T-helper 1 cell (primary cell): ENCODE data around the gene ARFIP1.

Experiments used
- DNase-seq, 5 donors: peaks; one replicate each; pipeline ENCODE4 v3.0.0-alpha.2; 2012 to 2020

The ARFIP1 gene

DNA sequence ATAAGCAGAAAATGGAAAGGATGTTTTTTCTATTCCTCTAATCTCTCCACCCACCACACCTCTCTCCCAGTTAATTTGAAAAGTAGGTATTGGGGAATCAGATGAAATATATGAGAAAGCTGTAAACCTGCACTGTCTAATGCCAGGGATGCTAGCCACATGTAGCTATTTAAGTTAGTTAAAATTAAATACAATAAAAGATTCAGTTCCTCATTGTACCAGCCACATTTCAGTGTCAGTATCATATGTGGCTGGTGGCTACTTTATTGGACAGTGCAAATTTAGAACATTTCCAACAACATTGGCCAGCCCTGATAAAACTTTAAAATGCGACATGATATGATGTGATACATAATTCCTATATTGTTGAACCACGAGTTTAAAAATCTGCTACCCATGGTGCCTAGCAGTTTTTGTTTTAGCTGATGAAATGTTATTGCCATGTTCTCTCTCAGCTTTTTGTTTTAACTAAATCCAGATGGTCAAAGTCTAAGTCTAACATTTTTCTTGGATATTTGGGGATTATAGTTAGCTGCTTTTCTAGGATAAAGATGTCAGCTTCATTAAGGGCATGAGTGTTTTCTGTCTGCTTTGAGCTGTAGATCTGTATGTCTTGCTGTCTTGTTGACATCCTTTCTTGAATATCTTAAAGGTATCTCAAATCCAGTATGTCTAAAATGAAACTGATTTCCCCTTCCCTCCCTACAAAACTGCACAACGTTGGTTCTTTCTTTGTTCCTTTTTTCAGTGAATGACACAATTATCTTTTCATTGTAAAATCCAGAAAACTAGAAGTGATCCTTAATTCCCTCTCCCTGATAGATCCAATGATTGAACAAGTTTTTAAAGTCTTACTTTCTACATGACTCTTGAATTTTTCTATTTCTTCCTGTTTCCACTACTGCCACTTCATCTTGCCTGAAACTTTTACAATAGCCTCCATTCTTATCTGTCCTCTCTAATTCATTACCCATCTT, 6.2 kb downstream of the ARFIP1 start:
- DNase-seq, result no peak

DNA sequence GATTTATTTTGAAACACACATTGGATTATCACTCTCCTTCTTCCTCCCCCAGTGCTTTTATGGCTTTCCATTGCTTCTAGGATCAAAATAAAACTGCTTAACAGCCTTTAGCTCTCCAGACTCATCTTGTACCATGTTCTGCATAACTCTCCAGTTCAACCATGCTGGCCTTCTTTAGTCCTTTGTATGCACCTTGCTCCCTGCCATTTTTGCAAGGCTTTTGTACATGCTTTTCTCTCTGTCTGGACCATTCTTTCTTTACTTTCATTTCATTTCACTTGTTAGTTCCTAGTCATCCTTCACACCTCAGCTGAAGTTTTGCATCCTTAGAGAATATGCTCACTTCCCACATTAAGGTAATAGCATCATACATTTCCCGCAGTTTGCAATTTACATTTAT, 6.9 kb downstream of the ARFIP1 start:
- no peak for DNase-seq

GRCh38 chr4:152795891-152796290, 16.1 kb downstream of the ARFIP1 start:
- DNase-seq, result no peak

DNA sequence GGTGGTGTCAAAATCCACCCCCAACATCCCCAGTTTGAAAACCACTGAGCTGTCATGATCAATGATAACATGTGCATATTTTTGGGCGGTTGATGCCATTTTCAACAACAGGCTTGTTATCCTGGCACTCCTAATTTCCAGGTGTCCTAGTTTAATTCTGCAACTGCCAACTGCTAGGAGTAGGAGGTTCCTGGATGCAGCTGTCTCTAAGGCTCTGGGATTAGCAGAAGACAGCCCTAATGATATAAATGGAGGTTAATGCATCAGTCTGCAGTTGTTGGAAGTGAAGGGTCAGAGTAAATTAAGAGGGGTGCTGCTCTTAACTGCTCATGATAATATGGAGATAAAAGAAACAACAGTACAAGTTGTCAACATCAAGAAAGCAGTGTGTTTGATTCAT, 23.8 kb downstream of the ARFIP1 start:
- no peak for DNase-seq

DNA sequence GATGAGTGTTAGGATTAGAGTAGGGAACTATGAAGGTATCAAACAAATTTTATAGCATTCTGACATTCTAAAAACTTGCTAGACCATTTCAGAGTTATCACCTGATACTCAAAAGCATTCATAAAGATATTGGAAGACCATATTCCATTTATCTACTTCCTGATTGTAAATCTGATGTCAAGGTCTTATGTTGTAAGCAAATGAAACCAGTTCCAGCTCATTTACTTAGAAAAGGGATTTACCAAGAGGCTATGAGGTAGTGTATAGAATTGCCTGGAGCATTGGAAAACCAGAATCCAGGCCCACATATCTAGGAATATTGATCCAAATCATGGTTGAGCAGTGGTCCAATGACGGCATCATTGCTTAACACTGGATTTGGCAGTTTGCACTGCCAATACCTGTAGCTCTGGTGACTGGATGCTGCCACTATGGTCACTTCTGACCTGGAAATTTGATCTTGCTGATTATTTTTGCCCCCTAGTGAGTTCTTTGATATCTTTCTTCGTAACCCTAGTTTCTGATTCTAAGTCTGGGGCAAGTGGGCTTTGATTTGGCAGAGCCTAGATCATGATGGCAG, 25.4 kb downstream of the ARFIP1 start:
- DNase-seq, result no peak

- DNase-seq, result no peak
Measured at GRCh38 chr4:152805818-152806217, 26.1 kb downstream of the ARFIP1 start.

DNA sequence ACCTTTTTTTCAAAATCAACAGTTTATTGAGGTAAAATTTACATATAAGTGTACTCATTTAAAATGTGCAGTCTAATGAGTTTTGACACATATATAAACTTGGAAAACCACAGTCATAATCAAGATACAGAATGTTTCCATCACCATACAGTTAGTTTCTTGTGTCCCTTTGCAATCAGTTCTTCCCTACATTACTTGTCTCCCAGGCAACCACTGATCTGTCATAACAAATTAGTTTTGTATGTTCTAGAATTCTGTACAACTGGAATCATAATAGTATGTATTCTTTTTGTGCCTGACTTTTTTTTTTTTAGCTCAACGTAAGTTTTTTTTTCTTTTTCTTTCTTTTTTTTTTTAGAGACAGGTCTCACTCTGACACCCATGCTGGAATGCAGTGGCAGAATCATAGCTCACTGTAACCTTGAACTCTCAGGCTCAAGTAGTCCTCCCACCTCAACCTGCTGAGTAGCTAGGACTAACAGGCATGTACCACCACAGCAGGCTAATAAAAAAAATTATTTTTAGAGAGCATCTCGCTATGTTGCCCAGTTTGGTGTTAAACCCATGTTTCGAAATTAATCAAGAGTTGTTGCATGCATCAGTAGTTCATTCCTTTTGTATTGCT, 26.9 kb downstream of the ARFIP1 start:
- no peak for DNase-seq

GRCh38 chr4:152807294-152807829, 27.6 kb downstream of the ARFIP1 start:
- DNase-seq, result peak in 1 of 5 donors; percentile 76

- no peak for DNase-seq
Measured at GRCh38 chr4:152808670-152809069, 28.9 kb downstream of the ARFIP1 start.

GRCh38 chr4:152810715-152811287, 31.0 kb downstream of the ARFIP1 start:
- DNase-seq, result no peak

- DNase-seq, result no peak
Measured at GRCh38 chr4:152815078-152815477, 35.3 kb downstream of the ARFIP1 start.

GRCh38 chr4:152817331-152817730, 37.6 kb downstream of the ARFIP1 start:
- DNase-seq, result no peak

- DNase-seq, result no peak
Measured at GRCh38 chr4:152819026-152819645, 39.4 kb downstream of the ARFIP1 start.

DNA sequence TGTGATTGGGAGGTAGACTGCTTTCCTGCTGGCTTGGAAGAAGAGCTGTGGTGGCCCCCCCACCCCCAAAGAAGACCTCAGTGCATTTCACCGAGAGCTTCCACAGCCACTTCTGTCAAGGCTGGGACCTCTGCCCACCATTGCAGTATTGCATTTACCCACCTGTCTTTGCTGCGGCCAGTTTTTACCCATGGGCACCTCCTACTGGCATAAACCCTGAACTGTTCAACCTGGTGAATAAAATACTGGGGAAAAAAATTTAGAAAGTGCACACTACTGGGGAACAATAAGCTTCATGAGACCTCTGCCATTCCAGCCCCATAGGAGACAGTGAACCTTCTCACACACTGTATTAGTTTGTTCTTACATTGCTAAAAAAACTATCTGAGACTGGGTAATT, 40.3 kb downstream of the ARFIP1 start:
- no peak for DNase-seq

DNA sequence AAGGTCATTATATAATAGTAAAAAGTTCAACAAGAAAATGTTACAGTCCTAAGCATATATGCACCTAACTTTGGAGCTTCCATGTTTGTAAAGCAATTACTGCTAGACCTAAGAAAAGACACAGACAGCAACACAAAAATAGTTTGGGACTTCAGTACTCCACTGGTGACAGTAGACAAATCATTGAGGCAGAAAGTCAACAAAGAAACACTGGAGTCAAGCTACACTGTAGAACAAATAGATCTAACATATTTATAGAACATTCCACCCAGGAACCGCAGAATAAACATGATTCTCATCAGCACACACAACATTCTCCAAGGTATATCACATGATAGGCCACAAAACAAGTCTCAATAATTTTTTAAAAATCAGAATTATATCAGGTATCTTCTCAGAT, 42.6 kb downstream of the ARFIP1 start:
- DNase-seq, result no peak

DNA sequence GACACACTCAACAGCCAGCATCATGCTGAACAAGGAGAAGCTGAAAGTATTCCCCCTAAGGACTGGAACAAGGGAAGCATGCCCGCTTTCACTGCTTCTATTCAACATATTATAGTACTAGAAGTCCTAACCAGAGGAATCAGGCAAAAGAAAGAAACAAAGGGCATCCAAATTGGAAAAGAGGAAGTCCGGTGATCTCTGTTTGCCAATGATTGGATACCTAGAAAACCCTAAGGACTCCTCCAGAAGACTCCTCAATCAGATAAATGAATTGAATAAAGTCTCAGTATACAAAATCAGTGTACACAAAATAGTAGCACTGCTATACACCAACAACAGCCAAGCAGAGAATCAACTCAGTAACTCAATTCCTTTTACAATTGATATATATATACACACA, 44.8 kb downstream of the ARFIP1 start:
- no peak for DNase-seq

GRCh38 chr4:152825336-152825735, 45.6 kb downstream of the ARFIP1 start:
- DNase-seq, result no peak

GRCh38 chr4:152828122-152828521, 48.4 kb downstream of the ARFIP1 start:
- no peak for DNase-seq

DNA sequence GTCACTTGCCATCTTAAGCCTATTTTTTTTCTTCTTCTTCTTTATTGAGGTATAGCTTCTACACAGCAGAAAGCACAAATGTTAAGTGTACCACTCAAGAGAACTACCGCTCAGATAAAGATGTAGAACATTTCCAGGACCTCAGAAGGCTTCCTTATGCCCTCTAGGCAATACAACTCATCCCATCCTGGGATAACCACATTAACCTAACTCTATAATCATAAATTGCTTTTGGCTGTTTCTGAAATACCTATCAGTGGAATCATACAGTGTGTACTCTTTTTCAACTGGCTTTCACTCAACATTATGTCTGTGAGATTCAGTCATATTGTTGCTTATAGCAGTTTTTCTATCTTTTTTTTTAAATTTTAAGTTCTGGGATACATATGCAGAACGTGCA, 51.7 kb downstream of the ARFIP1 start:
- DNase-seq, result no peak

DNA sequence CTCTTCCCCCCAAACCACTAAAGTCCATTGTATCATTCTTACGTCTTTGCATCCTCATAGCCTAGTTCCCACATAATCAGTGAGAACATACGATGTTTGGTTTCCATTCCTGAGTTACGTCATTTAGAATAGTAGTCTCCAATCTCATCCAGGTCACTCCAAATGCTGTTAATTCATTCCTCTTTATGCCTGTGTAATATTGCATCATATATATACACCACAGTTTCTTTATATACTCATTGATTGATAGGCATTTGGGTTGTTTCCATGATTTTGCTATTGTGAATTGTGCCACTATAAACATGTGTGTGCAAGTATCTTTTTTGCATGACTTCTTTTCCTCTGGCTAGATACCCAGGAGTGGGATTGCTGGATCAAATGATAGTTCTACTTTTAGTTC, 57.2 kb downstream of the ARFIP1 start:
- no peak for DNase-seq

- DNase-seq, result peak in 1 of 5 donors; percentile 46
Measured at GRCh38 chr4:152839729-152840128, 60.0 kb downstream of the ARFIP1 start.

GRCh38 chr4:152843481-152844090, 63.8 kb downstream of the ARFIP1 start:
- DNase-seq, result no peak
